HG03469 (cell line): ENCODE results near the gene FN1.
"Not testable (repeated sequence)": the region's sequence is repeated elsewhere in the genome, so short reads cannot be mapped to it uniquely, and the experiment has no call there.

ENCODE experiments used
- ATAC-seq: cut with Tn5 transposase; IDR thresholded peaks from one replicate; pipeline ENCODE4 v1.9.1; 2021; ENCODE audit warnings: mild to moderate bottlenecking, moderate library complexity, moderate number of reproducible peaks; ENCODE audit not compliant: unreplicated experiment

The FN1 gene

DNA sequence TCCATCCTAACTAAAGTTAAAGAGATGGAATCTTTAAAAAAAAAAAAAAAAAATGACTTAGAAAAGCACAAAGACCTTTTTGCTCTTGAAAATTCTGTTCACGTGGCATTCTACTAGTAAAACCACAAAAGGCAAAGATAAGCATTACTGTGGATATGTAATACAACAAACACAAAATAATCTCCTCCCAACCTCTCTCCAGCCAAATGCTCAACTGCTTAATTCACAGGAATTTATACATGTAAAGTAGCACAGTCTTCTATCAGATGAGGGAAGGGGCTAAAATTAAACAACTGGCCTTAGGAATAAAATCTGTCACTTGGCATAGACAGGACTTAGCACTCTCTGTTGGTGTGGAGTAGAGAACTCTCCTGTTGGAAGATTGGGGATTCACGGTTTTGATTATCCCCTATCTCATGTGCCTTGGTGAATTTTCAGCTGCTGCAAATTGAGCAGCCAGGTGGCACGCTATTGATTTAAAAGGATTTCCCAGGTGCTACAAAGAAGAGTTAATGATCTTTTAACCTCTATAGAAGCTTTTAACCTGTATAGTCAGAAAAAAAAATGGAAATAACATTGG lies 66.6 kb downstream of the FN1 start:
- no peak for ATAC-seq

DNA sequence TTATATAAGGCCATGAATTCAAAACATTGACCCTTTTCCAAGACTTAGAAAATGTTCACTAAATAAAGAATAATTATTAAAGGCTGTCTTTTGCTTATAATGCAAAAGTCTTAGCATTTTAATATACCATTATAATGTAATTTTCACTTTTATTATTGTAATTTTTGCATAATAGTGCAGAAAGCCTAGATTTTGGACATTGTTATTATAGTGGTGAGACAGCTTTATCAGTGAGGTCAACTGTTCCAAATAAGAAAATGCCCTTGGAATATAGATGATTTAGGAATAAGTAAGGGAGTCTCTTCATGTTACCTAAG lies 67.4 kb downstream of the FN1 start:
- no peak for ATAC-seq

DNA sequence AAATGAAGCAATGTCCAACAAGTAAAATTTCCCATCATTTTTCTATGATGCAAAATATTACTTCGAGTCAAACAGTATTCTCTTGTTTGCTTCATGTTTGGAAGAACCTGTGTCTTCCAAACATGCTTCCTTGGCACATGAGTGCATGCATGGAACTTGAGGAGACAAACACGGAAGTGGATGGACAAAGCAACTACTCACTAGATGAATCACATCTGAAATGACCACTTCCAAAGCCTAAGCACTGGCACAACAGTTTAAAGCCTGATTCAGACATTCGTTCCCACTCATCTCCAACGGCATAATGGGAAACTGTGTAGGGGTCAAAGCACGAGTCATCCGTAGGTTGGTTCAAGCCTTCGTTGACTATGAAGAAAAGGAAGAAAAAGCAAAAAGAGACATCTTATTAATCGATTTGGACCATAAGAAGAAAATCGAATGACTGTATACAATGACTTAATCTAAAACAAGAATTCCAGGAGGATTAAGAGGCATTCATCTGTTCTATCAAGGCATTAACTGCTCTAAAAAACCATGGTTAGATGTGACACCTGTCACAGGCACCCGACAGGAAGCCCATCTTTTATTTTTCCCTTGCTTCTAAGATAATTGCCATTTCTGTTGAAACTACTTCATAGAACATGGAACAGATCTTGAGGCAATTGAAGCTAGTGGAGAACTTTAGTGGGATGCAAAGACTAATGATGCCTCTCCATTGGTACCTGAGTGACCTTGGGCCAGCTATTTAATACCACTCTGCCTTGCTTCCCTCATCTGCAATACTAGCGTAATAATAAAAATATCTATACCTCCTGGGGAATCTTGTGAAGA lies 68.0 kb downstream of the FN1 start:
- ATAC-seq, result no peak

DNA sequence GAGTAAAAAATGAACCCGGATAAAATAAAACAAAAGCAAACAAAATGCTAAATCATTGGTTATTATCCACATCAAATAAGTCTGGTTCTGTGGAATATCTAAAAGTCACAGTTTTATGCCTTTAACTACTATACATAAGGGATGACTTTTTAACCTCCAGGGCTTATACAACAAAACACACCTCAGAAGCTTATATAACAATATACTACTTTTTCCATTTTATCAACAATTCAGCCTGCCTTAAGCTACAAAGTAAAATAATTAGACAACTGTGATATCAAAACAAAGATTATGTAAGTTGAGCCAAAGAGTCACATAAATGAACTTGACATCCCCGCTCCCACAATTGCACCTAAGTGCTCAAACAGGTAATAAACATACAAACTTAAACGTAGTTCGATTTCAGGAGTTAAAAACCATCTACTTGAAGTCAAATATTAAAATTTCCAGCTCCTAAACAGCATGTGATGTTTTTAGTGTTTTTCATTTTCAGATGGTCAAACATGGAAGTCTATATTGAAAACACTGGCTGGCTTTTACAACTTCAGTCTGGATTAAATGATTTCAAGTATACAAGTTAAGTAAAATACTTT lies 69.3 kb downstream of the FN1 start:
- no peak for ATAC-seq

DNA sequence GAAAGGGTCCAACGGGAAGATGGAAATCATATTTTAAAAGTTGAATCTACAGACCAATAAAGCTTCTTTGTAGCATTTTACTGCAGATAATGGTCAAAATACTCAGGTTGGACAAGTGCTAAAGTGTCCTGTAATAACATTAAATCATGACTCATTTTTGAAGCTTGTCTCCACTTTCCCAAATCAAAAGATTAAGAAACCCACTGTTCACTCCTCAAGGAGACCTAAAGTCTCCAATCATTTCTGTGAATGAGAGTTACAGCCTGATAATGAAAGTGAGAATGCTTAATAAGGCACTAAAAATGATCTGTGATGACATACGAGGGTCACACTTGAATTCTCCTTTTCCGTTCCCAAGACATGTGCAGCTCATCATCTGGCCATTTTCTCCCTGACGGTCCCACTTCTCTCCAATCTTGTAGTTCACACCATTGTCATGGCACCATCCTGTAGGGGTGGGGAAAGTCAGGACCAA lies 70.6 kb downstream of the FN1 start:
- no peak for ATAC-seq

DNA sequence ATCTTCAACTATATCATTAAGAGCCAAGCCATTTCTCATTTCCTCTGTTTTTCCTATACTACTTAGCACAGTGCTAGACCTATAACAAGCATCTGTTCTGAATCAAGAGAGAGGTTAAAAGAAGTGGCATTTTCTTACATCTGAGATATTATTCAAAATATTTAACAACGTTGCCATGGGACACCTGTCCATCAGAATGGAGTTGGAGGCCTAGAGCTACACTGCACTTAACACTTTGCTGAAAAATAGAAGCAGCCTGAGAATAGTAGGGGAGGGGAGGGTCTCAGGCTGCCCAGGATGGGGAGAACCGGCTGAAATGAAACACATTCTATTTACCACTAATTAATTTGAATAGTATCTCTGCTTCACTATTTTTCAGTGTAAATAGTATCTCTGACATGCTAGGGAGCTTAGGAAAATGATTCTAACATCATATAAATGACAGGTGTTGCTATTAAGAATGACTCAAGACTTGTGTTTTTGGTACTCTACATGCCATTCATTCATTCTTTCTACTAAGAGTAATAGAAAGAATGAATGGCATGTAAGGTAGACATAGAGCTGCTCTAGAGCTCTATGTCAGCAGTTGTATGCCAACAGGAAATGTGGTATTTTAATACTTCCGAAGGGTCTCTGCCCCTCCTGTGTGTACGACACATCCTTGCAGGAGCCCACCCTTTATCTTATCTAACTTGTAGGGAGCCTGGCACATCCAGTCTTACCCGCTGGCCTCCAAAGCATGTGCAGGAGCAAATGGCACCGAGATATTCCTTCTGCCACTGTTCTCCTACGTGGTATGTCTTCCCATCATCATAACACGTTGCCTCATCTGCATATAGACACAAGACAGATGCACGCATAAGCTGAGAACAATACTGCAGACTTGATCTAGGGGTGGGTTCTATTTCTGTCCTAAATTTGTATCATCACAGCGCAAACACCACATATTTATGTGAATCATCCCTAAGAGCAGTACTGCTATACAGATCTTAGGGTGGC lies 71.4 kb downstream of the FN1 start:
- no peak for ATAC-seq

DNA sequence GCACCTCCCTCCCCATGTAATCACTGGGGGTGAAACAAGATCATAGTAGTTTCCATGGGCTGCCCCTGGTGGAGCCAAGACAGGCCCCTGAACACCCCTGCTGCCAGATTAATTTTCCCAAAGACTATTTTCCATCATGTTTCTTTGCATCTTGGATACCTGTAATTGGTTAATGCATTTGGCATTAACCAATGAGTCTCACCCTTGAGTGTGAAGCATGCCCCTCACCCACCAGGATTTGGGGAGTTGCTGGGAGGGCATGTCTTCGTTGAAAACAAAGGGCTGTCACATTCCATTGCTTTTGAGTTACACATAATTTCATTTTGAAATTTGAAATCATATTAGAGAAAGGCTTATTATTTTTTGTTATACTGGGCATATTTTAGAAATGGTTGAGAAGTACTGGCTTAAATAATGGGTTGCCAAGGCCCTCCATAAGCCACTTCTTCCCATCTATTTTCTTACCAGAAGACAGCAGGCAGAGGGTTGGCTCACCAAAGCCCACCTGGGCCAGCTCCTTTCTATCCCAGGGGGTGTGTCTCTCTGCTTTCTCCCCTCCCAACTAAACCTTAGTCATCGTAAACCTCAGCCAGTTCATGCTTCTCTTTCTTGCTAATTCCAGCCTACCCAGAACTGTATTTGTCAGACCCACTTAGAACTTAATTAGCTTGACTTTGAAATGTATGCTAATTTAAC lies 72.3 kb downstream of the FN1 start:
- ATAC-seq, result no peak

DNA sequence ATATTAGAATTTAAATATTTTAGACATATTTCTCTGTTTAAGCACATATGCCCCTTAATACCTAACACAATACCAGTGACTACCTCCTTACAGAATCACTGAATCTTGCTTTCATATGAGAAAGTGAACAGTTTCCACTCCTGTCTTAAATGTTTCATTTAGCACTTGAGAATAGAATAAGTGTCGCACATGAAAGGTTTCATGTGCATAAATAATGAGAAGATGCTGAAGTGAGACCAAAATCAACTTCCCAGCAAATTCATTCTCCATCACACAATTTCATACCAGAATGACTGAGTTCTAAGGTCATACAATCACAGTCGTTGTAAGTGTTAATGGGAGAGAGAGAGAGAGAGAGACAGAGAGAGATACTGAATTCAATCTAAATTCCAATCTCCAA lies 72.8 kb downstream of the FN1 start:
- no peak for ATAC-seq

DNA sequence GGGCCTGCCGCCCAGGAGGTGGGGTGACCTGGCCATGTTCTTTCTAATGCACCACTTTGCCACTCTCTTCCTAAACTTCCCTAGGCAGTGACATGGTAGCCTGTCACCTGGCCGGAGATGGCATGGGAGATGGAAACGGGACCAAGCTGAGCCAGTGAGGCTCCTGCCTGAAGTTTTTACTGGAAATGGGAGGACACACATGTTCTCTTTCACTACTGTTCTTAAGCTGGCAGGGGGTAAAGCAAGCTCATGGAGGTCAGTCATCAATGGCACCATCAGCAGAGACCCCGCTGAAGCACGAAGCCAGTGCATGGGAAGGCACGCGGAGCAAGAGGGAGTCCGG lies 73.3 kb downstream of the FN1 start:
- ATAC-seq, result no peak

DNA sequence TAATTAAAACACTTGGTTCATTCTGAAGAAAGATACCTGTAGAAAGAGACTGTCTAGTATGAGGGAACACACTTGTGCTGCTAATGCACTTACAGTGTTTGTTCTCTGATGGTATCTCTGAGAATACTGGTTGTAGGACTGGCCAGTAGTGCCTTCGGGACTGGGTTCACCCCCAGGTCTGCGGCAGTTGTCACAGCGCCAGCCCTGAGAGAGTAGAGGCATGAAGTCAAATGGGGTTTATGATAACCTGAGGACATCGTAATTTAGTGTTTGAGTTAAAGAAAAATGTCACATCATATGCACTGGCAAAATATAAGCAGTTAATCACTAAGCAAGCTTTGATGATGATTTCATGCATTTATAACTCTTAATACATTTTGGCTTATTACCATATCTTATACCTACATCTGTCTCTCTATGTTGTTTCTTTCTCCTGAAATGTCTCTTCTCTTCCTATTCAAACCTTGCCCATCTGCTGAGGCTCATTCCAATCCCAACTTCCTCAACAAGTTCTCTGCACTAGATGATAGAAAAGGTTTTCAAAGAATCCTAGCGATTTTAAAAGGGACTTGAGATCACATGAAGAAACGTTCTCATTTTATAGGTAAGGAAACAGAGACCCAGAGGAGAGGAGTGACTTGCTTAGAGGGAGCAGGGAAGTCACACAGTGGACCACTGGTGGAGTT lies 73.8 kb downstream of the FN1 start:
- ATAC-seq, result no peak

DNA sequence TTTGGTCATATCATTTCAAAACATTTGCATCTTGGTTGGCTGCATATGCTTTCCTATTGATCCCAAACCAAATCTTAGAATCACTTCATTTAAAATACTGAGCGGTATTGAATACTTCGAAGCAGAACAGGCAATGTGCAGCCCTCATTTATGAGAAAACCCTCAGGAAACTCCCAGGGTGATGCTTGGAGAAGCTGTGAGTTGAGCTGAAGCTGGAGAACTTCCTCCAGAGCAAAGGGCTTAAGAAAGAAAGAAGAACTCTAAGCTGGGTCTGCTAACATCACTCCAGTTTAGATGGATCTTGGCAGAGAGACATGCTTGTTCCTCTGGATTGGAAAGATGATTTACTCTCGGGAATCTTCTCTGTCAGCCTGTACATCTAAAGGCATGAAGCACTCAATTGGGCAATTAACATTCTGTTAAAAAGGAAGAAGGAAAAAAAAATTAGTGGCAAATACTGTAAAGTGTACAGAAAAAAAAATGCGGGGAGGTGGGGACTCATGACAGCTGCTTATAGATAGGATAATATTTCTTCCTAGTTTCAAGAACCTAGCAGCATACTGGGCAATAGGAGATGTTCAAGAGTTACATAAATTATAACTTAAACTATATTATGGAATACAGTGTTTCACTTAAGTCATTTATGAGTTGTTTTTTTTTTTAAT lies 74.5 kb downstream of the FN1 start:
- ATAC-seq, result no peak

DNA sequence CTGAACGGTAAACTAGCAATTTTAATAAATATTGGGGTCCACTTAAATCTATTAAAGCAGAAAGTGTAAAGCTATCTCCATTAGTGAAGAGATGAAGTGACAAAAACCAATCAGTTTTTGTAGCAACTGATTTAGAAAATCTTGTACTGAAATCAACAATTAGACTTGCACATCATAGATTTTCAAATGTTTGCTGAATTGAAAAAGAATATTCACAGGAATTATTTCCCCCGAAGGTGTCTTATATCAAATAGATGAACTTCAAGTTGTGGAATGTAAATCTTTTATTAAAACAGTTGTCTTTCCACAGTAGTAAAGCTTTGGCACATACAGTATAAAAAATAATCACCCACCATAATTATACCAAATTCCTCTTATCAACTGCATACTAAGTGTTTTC lies 75.3 kb downstream of the FN1 start:
- no peak for ATAC-seq

DNA sequence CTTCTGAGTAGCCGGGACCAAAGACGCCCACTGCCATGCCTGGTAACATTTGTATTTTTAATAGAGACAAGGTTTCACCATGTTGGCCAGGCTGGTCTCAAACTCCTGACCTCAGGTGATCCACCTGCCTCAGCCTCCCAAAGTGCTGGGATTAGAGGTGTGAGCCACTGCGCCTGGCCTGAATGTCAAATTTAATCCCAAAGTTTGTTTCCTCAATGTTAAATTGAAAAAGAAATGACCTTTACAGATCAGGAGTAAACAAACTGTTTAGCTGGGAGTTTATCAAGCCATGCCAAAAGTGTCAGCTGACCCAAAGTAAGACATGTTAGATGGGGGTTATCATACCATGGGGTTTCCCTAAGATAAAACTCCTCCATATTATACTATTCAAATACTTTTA lies 75.8 kb downstream of the FN1 start:
- not testable (repeated sequence) for ATAC-seq

DNA sequence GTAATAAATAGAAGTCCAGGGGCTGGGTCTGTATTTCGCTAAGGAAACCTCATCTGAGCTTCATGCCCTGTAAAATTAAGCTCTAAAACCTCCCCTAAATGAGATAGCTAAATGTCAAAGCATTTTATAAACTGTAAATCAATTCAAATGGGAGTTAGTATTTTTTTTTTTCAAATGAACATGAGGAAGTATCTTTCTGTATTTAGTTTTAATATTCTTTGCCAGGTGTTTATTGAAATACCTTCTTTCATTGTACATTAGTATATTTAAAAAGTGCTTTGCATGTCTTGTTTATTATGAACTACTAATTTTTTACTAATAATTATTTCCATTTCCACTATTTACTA lies 76.3 kb downstream of the FN1 start:
- ATAC-seq, result no peak

DNA sequence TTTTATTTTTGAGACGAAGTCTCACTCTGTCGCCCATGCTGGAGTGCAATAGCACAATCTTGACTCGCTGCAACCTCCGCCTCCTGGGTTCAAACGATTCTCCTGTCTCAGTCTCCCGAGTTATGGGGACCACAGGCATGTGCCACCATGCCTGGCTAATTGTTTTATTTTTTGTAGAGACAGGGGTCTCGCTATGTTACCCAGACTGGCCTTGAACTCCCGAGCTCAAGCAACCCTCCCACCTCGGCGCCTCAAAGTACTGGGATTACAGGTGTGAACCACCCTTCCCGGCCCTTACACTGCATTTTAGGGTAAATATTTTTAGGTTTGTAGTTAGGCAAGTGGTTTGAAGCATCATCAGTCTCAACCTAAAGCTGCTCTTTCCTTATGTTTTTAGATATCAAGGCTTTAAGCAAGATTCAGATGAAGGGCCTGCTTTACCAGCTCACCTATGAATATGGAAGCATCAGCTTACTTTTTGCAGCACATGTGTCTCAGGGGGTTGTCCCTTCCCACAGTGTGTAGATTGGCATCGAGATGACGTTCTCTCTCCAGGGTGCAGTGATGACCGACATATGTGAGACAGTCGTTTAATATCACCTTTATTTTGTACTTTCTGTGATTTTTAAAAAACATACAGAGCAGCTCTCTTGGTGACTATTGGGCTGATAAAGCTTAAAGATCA lies 76.8 kb downstream of the FN1 start:
- no peak for ATAC-seq

DNA sequence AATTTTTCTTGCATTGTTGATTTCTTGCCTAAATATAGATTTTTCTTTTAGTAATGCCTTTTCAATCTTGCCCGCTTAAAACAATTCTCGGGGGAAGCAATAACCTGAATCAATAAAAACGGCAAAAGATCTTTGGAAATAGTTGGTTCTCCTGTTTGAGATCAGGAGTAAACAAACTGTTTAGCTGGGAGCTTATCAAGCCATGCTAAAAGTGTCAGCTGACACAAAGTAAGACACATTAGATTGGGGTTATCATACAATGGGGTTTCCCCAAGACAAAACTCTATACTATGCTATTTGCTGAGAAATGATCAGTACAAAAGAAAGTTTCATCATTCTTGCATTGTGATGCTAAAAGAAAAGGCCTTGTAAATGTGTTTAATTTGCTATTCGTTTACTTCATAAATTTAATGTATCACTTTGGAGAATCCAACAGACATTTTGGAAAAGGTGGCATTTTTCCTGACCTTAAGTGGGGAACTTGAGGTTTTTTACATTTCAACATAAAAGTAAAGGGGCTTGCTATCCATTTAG lies 77.5 kb downstream of the FN1 start:
- ATAC-seq, result no peak

DNA sequence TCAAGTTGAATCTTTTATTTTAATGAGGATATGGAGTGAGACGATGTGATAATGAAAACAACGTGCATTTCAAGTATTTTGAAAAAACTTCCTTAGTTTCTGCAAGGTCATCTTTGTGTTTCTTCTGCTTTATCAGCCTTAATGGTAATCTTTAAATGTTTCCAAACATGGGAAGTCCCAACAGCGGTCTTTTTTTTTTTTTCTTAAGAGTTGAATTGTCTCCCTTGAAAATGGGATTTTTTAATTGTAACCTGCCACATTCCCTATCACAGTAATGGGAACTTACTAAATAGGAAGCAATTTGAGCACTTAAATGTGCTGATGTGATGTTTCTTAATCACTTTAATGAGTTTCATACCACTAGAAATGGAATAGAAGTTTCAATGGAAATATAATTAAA lies 78.2 kb downstream of the FN1 start:
- no peak for ATAC-seq

DNA sequence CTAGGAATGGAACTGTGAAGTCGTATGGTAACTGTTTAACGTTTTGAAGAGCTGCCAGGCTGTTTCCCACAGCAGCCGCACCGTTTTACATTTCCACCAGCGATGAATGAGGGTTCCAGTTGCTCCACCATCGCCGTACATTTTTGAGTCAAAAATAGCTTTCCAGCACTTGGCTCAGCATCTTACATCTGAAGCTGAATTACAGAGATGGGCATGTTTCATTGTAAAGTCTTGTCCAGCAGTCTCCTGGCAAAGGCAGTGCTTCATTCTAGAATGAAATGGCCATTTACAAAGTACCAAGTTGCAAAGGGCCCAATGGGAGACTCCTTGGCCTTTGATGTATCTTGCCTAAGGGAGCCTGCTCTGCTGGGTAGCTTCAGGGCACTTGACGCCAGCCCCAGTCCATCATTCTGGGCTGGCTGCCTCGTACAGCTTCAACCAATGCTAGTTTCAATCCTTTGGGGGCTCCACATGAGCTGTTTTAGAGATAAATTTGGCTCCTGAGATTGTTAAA lies 78.9 kb downstream of the FN1 start:
- no peak for ATAC-seq
